Glutamatergic neuron (in vitro differentiated cells): ENCODE data around the gene CAV2. TPM values are rescaled to one million over a fixed set of nuclear protein-coding genes. Genes with fewer than 3 reads are reported as not detected.

Source experiments
- DNase-seq: peaks from one replicate; pipeline ENCODE4 v3.0.0; 2022
- H3K27ac Mint-ChIP-seq: one replicate; pipeline ENCODE4 v1.8.0; 2020; ENCODE audit warnings: mild to moderate bottlenecking, mixed read lengths, inconsistent platforms; ENCODE audit not compliant: unreplicated experiment
- H3K27me3 Mint-ChIP-seq: one replicate; pipeline ENCODE4 v1.8.0; 2020; ENCODE audit warnings: mild to moderate bottlenecking, moderate library complexity, mixed read lengths, inconsistent platforms; ENCODE audit not compliant: unreplicated experiment
- H3K36me3 Mint-ChIP-seq: one replicate; pipeline ENCODE4 v1.8.0; 2020; ENCODE audit warnings: mild to moderate bottlenecking, mixed read lengths, inconsistent platforms; ENCODE audit not compliant: unreplicated experiment
- H3K4me1 Mint-ChIP-seq: one replicate; pipeline ENCODE4 v1.8.0; 2020; ENCODE audit warnings: mild to moderate bottlenecking, low read depth, mixed read lengths, inconsistent platforms; ENCODE audit not compliant: unreplicated experiment
- H3K4me3 Mint-ChIP-seq: one replicate; pipeline ENCODE4 v1.8.0; 2020; ENCODE audit warnings: mild to moderate bottlenecking, mixed read lengths, inconsistent platforms; ENCODE audit not compliant: unreplicated experiment
- H3K9me3 Mint-ChIP-seq: one replicate; pipeline ENCODE4 v1.8.0; 2020; ENCODE audit warnings: mild to moderate bottlenecking, moderate library complexity, mixed read lengths, inconsistent platforms; ENCODE audit not compliant: unreplicated experiment
- CTCF ChIP-seq: fragments of 200-600 bp; sonication (generic); IDR thresholded peaks from one replicate; pipeline ENCODE4 v1.5.0; 2021; ENCODE audit not compliant: partially characterized antibody, unreplicated experiment
- total RNA-seq: library from RNA; stranded (reverse); fragmentation: NEBNext Ultra II Directional; extraction: Animal tissue kit (Norgen Biotek cat#: 25700); gene quantifications from one replicate; pipeline ENCODE4 v1.2.1, GENCODE V29; 2021; ENCODE audit not compliant: unreplicated experiment

Gene CAV2
- total RNA-seq, 1 donor from 2014 or later: 1.7 TPM

DNA sequence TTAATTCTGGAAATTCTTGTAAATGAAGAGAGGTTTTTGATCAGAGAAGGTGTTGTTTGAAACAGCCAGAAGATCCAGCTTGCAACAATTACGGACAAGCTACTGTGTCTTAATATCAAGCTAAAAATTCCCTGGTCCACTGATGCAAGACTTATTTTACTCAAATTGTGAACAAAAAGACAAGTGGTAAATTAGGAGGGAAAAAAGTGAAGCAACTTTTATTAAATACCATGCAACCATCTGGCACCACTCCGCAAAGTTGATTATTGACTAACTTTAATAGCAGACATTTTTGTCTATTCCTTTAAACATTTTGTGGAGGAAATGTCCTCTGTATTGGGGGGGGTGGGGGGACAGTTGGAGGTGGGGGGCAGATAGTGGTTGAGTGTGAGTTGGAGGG lies 5.1 kb upstream of the CAV2 start:
- Mint-ChIP-seq H3K27ac (no peak overlapping the region), H3K36me3 (no peaks in the 10 kb centered on the region), H3K9me3 (no peaks in the 10 kb centered on the region), H3K4me1 (no peaks in the 10 kb centered on the region), H3K27me3 (no peaks in the 10 kb centered on the region), H3K4me3 (no peak overlapping the region)
- DNase-seq: no peak
- TF ChIP-seq CTCF: no peak

DNA sequence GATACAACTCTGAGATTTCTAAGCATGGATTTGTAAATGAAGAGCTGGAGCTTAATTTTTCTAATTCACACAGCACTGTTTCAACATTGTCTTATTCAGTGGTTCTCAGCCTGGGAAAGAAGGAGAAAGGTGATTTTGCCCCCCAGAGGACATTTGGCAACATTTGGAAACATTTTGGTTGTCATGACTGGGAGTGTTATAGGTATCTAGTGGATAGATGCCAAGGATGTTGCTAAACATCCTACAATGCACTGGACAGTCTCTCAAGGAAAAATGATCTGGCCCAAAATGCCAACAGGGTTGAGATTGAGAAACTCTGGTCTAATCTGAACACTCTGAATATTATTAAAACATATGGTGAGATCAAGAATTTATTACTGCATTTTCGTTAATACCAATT lies 3.8 kb upstream of the CAV2 start:
- H3K4me1 Mint-ChIP-seq: peaks cover 6% of the 10 kb centered on the region
- H3K27ac Mint-ChIP-seq: no peak overlapping the region
- no peak overlapping the region for H3K4me3 Mint-ChIP-seq
- no peak for TF ChIP-seq CTCF
- H3K9me3 Mint-ChIP-seq: no peaks in the 10 kb centered on the region
- no peak for DNase-seq
- no peaks in the 10 kb centered on the region for H3K36me3 Mint-ChIP-seq
- H3K27me3 Mint-ChIP-seq: no peaks in the 10 kb centered on the region

GRCh38 chr7:116496653-116497052 lies 2.9 kb upstream of the CAV2 start:
- Mint-ChIP-seq H3K9me3 (no peaks in the 10 kb centered on the region), H3K36me3 (no peaks in the 10 kb centered on the region), H3K4me3 (no peak overlapping the region), H3K27ac (no peak overlapping the region), H3K4me1 (peaks cover 7% of the 10 kb centered on the region), H3K27me3 (no peaks in the 10 kb centered on the region)
- no peak for TF ChIP-seq CTCF
- no peak for DNase-seq

- DNase-seq: no peak
- no peaks in the 10 kb centered on the region for H3K9me3 Mint-ChIP-seq
- H3K4me1 Mint-ChIP-seq: peaks cover 7% of the 10 kb centered on the region
- H3K27me3 Mint-ChIP-seq: no peaks in the 10 kb centered on the region
- no peak for TF ChIP-seq CTCF
- H3K4me3 Mint-ChIP-seq: no peak overlapping the region
- no peak overlapping the region for H3K27ac Mint-ChIP-seq
- H3K36me3 Mint-ChIP-seq: no peaks in the 10 kb centered on the region
Measured at GRCh38 chr7:116497708-116498107, 1.8 kb upstream of the CAV2 start.

DNA sequence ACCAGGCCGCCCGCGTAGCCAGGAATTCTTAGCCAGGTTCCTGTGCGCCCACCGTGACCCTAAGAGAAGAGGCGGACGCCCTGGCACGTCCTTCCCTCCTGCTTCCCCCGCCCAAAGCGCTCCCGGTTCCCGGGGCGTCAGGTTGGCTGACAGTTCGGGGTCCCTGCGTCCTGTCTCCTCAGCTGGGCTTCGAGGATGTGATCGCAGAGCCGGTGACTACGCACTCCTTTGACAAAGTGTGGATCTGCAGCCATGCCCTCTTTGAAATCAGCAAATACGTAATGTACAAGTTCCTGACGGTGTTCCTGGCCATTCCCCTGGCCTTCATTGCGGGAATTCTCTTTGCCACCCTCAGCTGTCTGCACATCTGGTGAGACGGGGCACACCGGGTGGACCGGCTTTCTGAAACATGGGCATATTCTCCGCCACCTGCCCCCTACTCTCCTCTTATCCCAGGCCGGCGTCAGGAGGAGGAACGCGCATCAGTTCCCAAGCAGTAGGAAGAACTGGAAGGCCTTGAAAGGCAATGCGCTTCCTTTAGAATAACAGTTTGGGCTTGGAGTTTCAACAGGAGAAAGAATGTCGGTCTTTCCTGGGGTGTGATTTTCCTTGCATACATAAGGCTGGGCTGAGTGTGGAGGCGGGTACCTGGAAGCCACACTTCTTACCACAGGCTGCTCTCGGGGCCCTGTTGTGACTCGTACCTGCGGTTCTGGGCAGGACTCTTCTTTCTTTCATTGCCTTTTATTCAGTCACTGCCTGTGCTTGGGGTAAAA lies 728 bp downstream of the CAV2 start:
- peak; percentile 17 for DNase-seq
- Mint-ChIP-seq H3K9me3 (no peaks in the 10 kb centered on the region), H3K4me3 (peak overlapping the region; percentile 88), H3K27ac (no peak overlapping the region), H3K4me1 (peaks cover 7% of the 10 kb centered on the region), H3K27me3 (no peaks in the 10 kb centered on the region), H3K36me3 (no peaks in the 10 kb centered on the region)
- no peak for TF ChIP-seq CTCF
